Transverse colon (tissue), 3 donors: Measurements from ENCODE around the gene RASGEF1C.

Experiments
- EP300 ChIP-seq: sonication (generic); formaldehyde crosslinking; IDR thresholded peaks from one replicate; pipeline ENCODE4 v1.6.1; 2017; ENCODE audit warnings: antibody characterized with exemption, low read depth
- POLR2A ChIP-seq: fragments of 450-650 bp; IDR thresholded peaks from one replicate; pipeline ENCODE4 v1.6.1; 2016; ENCODE audit warnings: antibody characterized with exemption, mild to moderate bottlenecking, moderate library complexity
- TF ChIP-seq, protein P1 (sequence below), 5 experiments: fragments of 200-600 bp in 3 of 5; fragments of 450-650 bp in 2 of 5; sonication (generic) in 3 of 5; IDR thresholded peaks; 1 replicate in 2 of 5; 2 replicates in 3 of 5; pipeline ENCODE4 v1.5.1; 2016 to 2017; ENCODE audit warnings: antibody characterized with exemption in 5 of 5, inconsistent platforms in 3 of 5, mild to moderate bottlenecking in 2 of 5, moderate library complexity in 1 of 5

DNA sequence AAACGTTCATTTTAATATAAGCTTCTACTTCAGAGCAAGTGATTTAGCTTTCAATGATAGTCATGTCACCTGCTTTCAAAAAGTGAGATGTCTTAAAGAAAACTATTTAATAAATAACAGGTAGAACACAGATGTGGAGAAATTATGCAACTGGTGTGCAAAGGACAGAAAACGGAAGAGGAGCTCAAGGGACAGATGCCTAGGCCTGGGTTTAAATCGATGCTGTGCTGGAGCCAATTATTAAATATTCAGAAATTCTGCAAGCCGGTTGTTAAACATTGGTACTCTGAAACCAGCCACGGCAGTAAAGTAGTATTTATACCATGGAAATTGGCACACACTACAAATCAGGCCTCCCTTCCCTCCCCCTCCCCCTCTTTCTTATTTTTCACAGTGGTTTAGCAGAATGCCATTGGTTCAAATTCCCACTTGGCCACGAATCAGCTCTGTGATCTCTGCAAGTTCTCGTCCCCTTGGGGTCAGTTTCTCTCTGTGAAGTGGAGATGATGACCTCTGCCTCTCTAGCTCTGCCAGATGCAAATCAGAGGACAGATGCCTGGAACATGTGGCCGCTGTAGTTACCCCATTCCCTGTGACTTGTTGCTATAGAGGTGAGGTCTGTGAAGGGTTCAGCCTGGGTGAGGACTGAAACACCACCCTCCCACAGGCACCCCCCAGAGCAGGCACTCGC is 131.3 kb downstream of the RASGEF1C start:
- TF ChIP-seq, protein P1, sequence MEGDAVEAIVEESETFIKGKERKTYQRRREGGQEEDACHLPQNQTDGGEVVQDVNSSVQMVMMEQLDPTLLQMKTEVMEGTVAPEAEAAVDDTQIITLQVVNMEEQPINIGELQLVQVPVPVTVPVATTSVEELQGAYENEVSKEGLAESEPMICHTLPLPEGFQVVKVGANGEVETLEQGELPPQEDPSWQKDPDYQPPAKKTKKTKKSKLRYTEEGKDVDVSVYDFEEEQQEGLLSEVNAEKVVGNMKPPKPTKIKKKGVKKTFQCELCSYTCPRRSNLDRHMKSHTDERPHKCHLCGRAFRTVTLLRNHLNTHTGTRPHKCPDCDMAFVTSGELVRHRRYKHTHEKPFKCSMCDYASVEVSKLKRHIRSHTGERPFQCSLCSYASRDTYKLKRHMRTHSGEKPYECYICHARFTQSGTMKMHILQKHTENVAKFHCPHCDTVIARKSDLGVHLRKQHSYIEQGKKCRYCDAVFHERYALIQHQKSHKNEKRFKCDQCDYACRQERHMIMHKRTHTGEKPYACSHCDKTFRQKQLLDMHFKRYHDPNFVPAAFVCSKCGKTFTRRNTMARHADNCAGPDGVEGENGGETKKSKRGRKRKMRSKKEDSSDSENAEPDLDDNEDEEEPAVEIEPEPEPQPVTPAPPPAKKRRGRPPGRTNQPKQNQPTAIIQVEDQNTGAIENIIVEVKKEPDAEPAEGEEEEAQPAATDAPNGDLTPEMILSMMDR (IDR thresholded peaks at IDR 0.05) = no peak
- TF ChIP-seq EP300 (no peak), POLR2A (no peak)
